H1 (cell line): ENCODE data around the gene PSPN.

ENCODE experiments used
- BACH1 ChIP-seq: IDR thresholded peaks from 2 replicates; pipeline ENCODE4 v1.6.1; 2012; ENCODE audit warnings: low read length, improper control_type of control experiment
- CEBPB ChIP-seq: IDR thresholded peaks from 2 replicates; pipeline ENCODE4 v1.6.1; 2012; ENCODE audit warnings: low read depth, low read length
- EP300 ChIP-seq, 2 experiments: IDR thresholded peaks; 1 replicate in 1 of 2; 2 replicates in 1 of 2; pipeline ENCODE4 v1.6.1; 2011 to 2012; ENCODE audit warnings: low read depth in 2 of 2, low read length in 2 of 2, mild to moderate bottlenecking in 2 of 2, borderline replicate concordance in 1 of 2, inconsistent platforms in 1 of 2, moderate library complexity in 1 of 2
- KDM1A ChIP-seq: fragments of 200-600, 300-600 bp; sonication (generic); IDR thresholded peaks from 2 replicates; pipeline ENCODE4 v1.7.1; 2016; ENCODE audit warnings: mild to moderate bottlenecking, low read length, borderline replicate concordance
- MAFK ChIP-seq: IDR thresholded peaks from 2 replicates; pipeline ENCODE4 v1.6.1; 2012; ENCODE audit warnings: low read depth, mild to moderate bottlenecking, improper control_type of control experiment, low read length
- NRF1 ChIP-seq: IDR thresholded peaks from 2 replicates; pipeline ENCODE4 v1.6.1; 2011; ENCODE audit warnings: mild to moderate bottlenecking, low read depth, low read length, improper control_type of control experiment
- PHF8 ChIP-seq: fragments of 200-600 bp; sonication (generic); conservative IDR thresholded peaks from 2 replicates; pipeline ENCODE4 v1.7.1; 2012; ENCODE audit warnings: low read depth, mild to moderate bottlenecking, inconsistent platforms, low read length, moderate library complexity
- POLR2A ChIP-seq, 2 experiments: IDR thresholded peaks; 1 replicate in 1 of 2; 2 replicates in 1 of 2; pipeline ENCODE4 v1.6.1; 2011; ENCODE audit warnings: low read depth in 2 of 2, low read length in 2 of 2, mild to moderate bottlenecking in 2 of 2; ENCODE audit errors: control extremely low read depth in 1 of 2
- POLR2AphosphoS5 ChIP-seq: IDR thresholded peaks from 2 replicates; pipeline ENCODE4 v1.6.1; 2011; ENCODE audit warnings: low read depth, low read length
- RAD21 ChIP-seq, 2 experiments: IDR thresholded peaks in 1 of 2; conservative IDR thresholded peaks in 1 of 2; 2 replicates each; pipeline ENCODE4 v1.6.1; 2011; ENCODE audit warnings: low read depth in 2 of 2, low read length in 2 of 2, improper control_type of control experiment in 1 of 2, inconsistent platforms in 1 of 2, mild to moderate bottlenecking in 1 of 2, moderate library complexity in 1 of 2
- RNF2 ChIP-seq: fragments of 200-900, 300-1000 bp; sonication (generic); IDR thresholded peaks from 2 replicates; pipeline ENCODE4 v1.7.1; 2016; ENCODE audit warnings: borderline replicate concordance, low read depth, mild to moderate bottlenecking, antibody characterized with exemption, low read length; ENCODE audit not compliant: poor library complexity, severe bottlenecking; ENCODE audit errors: missing control alignments
- SIN3A ChIP-seq, 2 experiments: IDR thresholded peaks in 1 of 2; conservative IDR thresholded peaks in 1 of 2; 2 replicates each; pipeline ENCODE4 v1.6.1; 2011 to 2012; ENCODE audit warnings: low read length in 2 of 2, improper control_type of control experiment in 1 of 2, low read depth in 1 of 2, mild to moderate bottlenecking in 1 of 2
- TF ChIP-seq, protein P1 (sequence below), 3 experiments: IDR thresholded peaks; 1 replicate in 2 of 3; 2 replicates in 1 of 3; pipeline versions ENCODE4 v1.5.1 to v1.6.1; 2011; ENCODE audit warnings: low read length in 3 of 3, mild to moderate bottlenecking in 3 of 3, inconsistent platforms in 2 of 3, low read depth in 1 of 3, moderate library complexity in 1 of 3; ENCODE audit not compliant: insufficient read depth in 1 of 3; ENCODE audit errors: control extremely low read depth in 1 of 3
- TF ChIP-seq, protein P2 (sequence below): IDR thresholded peaks from 2 replicates; pipeline ENCODE4 v1.6.1; 2012; ENCODE audit warnings: inconsistent platforms

DNA sequence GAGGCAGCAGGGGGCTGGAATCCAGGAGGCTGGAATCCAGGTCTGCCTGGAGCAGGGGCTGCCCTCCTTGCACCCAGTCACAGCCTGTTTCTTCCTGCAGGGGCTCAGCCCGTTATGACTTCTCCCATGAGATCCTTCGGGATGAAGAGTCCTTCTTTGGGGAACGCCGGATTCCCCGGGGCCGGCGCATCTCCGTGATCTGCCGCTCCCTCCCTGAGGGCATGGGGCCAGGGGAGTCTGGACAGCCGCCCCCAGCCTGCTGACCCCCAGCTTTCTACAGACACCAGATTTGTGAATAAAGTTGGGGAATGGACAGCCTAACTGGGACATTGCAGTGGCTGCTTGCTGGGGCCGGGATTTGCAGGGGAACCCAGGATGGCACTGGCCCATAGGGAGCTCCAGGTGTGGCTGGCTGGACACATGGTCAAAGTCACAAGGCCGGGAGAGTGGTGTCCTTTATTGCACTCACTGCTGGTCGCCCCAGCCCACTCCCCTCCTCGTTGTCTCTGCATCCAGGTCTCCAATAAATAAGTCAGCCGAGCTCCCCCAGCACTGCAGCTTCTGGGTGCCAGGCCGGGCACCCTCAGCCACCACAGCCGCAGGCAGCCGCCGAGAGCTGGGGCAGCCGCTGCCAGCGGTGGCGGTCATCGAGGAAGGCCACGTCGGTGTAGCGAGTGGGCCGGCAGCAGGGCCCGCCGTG lies 872 bp downstream of the PSPN start:
- TF ChIP-seq PHF8 (no peak), CEBPB (no peak), POLR2AphosphoS5 (no peak), POLR2A (IDR thresholded peaks at IDR 0.05; ENCODE audit: control extremely low read depth in 1 of 2, low read depth in 2 of 2, low read length in 2 of 2) (no peak), RAD21 (IDR thresholded peaks at IDR 0.05 in 1 of 2, conservative IDR thresholded peaks at IDR 0.05 in 1 of 2; ENCODE audit: low read depth in 2 of 2, low read length in 2 of 2) (no peak), MAFK (no peak), KDM1A (no peak), SIN3A (conservative IDR thresholded peaks at IDR 0.05 in 1 of 2, IDR thresholded peaks at IDR 0.05 in 1 of 2; ENCODE audit: low read depth in 1 of 2, low read length in 2 of 2) (no peak), RNF2 (no peak), NRF1 (no peak), BACH1 (no peak), EP300 (IDR thresholded peaks at IDR 0.05; ENCODE audit: borderline replicate concordance in 1 of 2, low read depth in 2 of 2, low read length in 2 of 2) (no peak)
- TF ChIP-seq, protein P1, sequence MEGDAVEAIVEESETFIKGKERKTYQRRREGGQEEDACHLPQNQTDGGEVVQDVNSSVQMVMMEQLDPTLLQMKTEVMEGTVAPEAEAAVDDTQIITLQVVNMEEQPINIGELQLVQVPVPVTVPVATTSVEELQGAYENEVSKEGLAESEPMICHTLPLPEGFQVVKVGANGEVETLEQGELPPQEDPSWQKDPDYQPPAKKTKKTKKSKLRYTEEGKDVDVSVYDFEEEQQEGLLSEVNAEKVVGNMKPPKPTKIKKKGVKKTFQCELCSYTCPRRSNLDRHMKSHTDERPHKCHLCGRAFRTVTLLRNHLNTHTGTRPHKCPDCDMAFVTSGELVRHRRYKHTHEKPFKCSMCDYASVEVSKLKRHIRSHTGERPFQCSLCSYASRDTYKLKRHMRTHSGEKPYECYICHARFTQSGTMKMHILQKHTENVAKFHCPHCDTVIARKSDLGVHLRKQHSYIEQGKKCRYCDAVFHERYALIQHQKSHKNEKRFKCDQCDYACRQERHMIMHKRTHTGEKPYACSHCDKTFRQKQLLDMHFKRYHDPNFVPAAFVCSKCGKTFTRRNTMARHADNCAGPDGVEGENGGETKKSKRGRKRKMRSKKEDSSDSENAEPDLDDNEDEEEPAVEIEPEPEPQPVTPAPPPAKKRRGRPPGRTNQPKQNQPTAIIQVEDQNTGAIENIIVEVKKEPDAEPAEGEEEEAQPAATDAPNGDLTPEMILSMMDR (IDR thresholded peaks at IDR 0.05; ENCODE audit: control extremely low read depth in 1 of 3, insufficient read depth in 1 of 3, low read depth in 1 of 3, low read length in 3 of 3), result no peak
- TF ChIP-seq, protein P2, sequence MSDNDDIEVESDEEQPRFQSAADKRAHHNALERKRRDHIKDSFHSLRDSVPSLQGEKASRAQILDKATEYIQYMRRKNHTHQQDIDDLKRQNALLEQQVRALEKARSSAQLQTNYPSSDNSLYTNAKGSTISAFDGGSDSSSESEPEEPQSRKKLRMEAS, result no peak
